ENCODE data around the gene TMEM259.

Gene TMEM259

DNA sequence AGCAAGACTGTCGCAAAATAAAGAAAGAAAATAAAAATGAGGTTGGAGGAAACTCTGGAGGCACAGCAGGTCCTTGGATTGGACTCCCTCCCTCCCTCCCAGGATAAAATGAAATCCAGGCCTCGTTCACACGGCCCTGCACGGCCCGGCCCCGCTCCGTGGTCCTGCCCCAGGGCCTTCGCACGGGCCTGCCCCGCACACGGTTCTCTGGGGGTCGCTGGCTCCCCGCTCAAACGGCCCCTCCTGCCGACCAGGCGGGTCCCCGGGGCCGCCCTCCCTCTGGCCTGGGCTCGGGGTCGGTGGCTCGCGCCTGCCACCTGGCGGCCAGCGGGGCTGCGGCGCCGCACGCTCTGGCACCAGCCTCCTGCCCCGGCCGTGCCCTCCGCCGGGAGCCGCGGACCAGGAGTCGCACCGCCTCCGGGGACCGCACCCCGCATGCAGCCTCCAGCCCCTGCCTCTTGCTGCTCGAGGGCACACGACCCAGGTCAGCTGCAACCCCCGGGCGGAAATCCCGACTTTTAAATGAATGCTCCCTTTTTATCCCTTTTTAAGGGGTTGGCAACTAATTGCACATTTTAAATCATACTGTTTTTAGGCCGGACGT, 38.3 kb downstream of the TMEM259 start:
- peak; percentile 60 for DNase-seq

GRCh38 chr19:980133-980998, 40.6 kb downstream of the TMEM259 start:
- no peak for DNase-seq

DNA sequence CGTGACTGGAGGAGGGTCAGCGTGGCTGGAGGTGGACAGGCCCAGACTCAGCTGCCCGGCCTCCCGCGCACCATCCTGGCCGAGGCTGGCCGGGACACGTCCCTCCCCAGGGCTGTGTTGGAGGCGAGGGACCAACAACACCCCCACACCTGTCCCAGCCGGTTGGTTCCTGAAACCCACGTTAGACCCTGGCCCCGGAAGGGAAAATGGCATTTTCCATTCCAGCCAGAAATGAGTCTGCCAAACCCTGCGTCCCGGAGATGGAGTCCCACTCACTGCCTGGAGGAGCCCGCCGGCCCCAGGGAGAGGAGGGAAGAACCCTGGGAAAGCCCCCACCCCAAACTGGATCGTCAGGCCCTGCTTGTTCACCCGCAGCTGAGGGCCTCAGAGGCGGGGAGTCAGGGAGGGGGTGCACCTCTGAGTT, 41.6 kb downstream of the TMEM259 start:
- DNase-seq = no peak

GRCh38 chr19:977058-977464, 43.9 kb downstream of the TMEM259 start:
- no peak for DNase-seq

- DNase-seq = no peak
Measured at GRCh38 chr19:976476-976875, 44.4 kb downstream of the TMEM259 start.

GRCh38 chr19:974564-975257, 46.2 kb downstream of the TMEM259 start:
- DNase-seq = no peak

GRCh38 chr19:973726-974563, 47.0 kb downstream of the TMEM259 start:
- DNase-seq = no peak

DNA sequence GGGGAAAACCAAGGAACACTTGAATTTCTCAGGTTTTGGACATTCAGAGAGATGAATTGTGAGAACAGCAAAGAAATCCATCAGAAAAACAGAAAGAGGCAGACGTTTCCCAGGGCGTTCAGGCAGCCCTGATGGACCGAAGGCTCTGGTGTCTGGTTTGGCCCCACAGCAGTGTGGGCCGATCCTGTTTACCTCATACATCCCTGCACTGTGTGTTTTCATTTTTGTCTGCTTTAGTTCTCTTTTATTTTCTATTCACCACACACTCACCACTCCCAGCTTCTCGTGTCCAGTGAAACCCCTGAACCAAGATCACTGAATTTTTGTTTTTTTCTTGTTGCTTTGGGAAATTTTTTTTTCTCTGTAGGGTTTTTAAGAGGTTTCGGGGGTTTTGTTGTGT, 48.6 kb downstream of the TMEM259 start:
- DNase-seq = no peak

GRCh38 chr19:971795-972194, 49.1 kb downstream of the TMEM259 start:
- no peak for DNase-seq

- peak; percentile 21 for DNase-seq
Measured at GRCh38 chr19:970695-971094, 50.2 kb downstream of the TMEM259 start.

GRCh38 chr19:966485-967088, 54.3 kb downstream of the TMEM259 start:
- DNase-seq = no peak

- peak; percentile 28 for DNase-seq
Measured at GRCh38 chr19:964761-965694, 55.9 kb downstream of the TMEM259 start.

DNA sequence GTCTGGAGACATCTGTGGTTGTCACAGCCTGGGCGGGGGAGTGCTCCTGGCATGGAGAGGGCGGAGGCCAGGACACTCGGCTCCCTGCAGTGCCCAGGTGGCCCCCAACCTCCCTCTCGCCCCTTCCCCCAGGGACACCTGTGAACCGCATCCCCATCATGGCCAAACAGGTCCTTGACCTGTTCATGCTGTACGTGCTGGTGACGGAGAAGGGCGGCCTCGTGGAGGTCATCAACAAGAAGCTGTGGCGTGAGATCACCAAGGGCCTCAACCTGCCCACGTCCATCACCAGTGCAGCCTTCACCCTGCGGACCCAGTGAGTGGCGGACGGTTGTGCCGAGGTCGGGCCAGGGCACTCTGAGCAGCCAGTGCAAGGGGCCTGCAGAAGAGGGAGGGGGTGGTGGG, 56.8 kb downstream of the TMEM259 start:
- DNase-seq = no peak

- no peak for DNase-seq
Measured at GRCh38 chr19:963486-963951, 57.4 kb downstream of the TMEM259 start.

- no peak for DNase-seq
Measured at GRCh38 chr19:962683-963400, 58.1 kb downstream of the TMEM259 start.

- peak; percentile 93 for DNase-seq
Measured at GRCh38 chr19:961866-962620, 58.9 kb downstream of the TMEM259 start.

- DNase-seq = no peak
Measured at GRCh38 chr19:960601-960938, 60.4 kb downstream of the TMEM259 start.

- DNase-seq = no peak
Measured at GRCh38 chr19:960020-960419, 60.9 kb downstream of the TMEM259 start.

All from hematopoietic multipotent progenitor cell treated with erythropoietin and hydrocortisone succinate and interleukin-3 and kit ligand, for 8 days (in vitro differentiated cells).